Neural progenitor cell (in vitro differentiated cells): Measurements from ENCODE around the gene EHD2.
"Not testable (repeated sequence)": the region's sequence is repeated elsewhere in the genome, so short reads cannot be mapped to it uniquely, and the experiment has no call there.

Source experiments
- CTCF ChIP-seq: fragments of 200-600 bp; sonication (generic); IDR thresholded peaks from 2 replicates; pipeline ENCODE4 v1.5.1; 2017; ENCODE audit warnings: antibody characterized with exemption, mild to moderate bottlenecking
- EZH2 ChIP-seq: fragments of 200-600 bp; sonication (generic); IDR thresholded peaks from 2 replicates; pipeline ENCODE4 v1.6.1; 2017; ENCODE audit warnings: antibody characterized with exemption, mild to moderate bottlenecking, moderate library complexity

GRCh38 chr19:47728295-47728694, 15.1 kb downstream of the EHD2 start:
- TF ChIP-seq EZH2, CTCF: not testable (repeated sequence)
